HepG2 (cell line): Measurements from ENCODE around the gene REEP6. TPM values are rescaled to one million over a fixed set of nuclear protein-coding genes. Genes with fewer than 3 reads are reported as not detected.
A peak's percentile ranks its signal among the peaks of the same experiment; 100 is the strongest.

Source experiments
- CBX2 ChIP-seq, 2 experiments: fragments of 200-600 bp in 1 of 2; sonication (generic); formaldehyde crosslinking in 1 of 2; IDR thresholded peaks; 2 replicates each; pipeline versions ENCODE4 v1.7.0 to v1.8.1; 2018 to 2022; ENCODE audit warnings: low read depth in 2 of 2, low read length in 1 of 2, mild to moderate bottlenecking in 1 of 2, missing genetic modification reagents in 1 of 2
- CHD4 ChIP-seq: fragments of 200-600 bp; sonication (generic); IDR thresholded peaks from 2 replicates; pipeline ENCODE4 v1.7.0; 2017; ENCODE audit warnings: mild to moderate bottlenecking, low read length, borderline replicate concordance
- MED1 ChIP-seq: sonication (generic); formaldehyde crosslinking; IDR thresholded peaks from 2 replicates; pipeline ENCODE4 v1.4.0; 2020; ENCODE audit warnings: missing genetic modification reagents
- ZFX ChIP-seq: sonication (generic); formaldehyde crosslinking; IDR thresholded peaks from 2 replicates; pipeline ENCODE4 v1.4.0; 2020; ENCODE audit warnings: mild to moderate bottlenecking, low read depth, missing genetic modification reagents, moderate library complexity
- ZNF766 ChIP-seq: sonication (generic); formaldehyde crosslinking; IDR thresholded peaks from 2 replicates; pipeline ENCODE4 v1.5.0; 2020; ENCODE audit warnings: missing genetic modification reagents, borderline replicate concordance
- ZNF878 ChIP-seq: sonication (generic); formaldehyde crosslinking; IDR thresholded peaks from 2 replicates; pipeline ENCODE4 v1.8.1; 2023; ENCODE audit warnings: mild to moderate bottlenecking, missing genetic modification reagents, moderate library complexity
- polyA plus RNA-seq, 8 experiments: library from polyadenylated mRNA; depleted of rRNA in 3 of 8; stranded (reverse) in 7 of 8; unstranded in 1 of 8; fragments of >200 nt; fragmentation: Illumina TruSeq in 4 of 8; extraction: Trizol in 4 of 8; gene quantifications; 2 replicates each; pipeline versions ENCODE4 v1.2.1 to v1.2.3, GENCODE V29; 2011 to 2016; ENCODE audit warnings: low read depth in 4 of 8, missing spikeins in 1 of 8, mixed read lengths in 1 of 8; ENCODE audit not compliant: insufficient read depth in 1 of 8
- total RNA-seq, 5 experiments: library from RNA; depleted of rRNA; stranded (reverse); fragments of >200 nt; fragmentation: Illumina TruSeq; extraction: Trizol; gene quantifications; 2 replicates each; pipeline ENCODE4 v1.2.3, GENCODE V29; 2016; ENCODE audit warnings: low read depth in 1 of 5
- TF ChIP-seq, protein P1 (sequence below): sonication (generic); formaldehyde crosslinking; IDR thresholded peaks from 2 replicates; pipeline ENCODE4 v1.4.0; 2020; ENCODE audit warnings: missing genetic modification reagents
- TF ChIP-seq, protein P2 (sequence below): sonication (generic); formaldehyde crosslinking; IDR thresholded peaks from 2 replicates; pipeline ENCODE4 v1.4.0; 2020; ENCODE audit warnings: missing genetic modification reagents
- TF ChIP-seq, protein P3 (sequence below): sonication (generic); formaldehyde crosslinking; IDR thresholded peaks from 2 replicates; pipeline ENCODE4 v1.5.0; 2020; ENCODE audit warnings: mild to moderate bottlenecking, missing genetic modification reagents
- TF ChIP-seq, protein P4 (sequence below): sonication (generic); formaldehyde crosslinking; conservative IDR thresholded peaks from 2 replicates; pipeline ENCODE4 v1.4.0; 2020; ENCODE audit warnings: missing genetic modification reagents
- TF ChIP-seq, protein P5 (sequence below): sonication (generic); formaldehyde crosslinking; IDR thresholded peaks from 2 replicates; pipeline ENCODE4 v1.4.0; 2020; ENCODE audit warnings: low read depth, missing genetic modification reagents

The REEP6 gene
- total and polyA plus RNA-seq, 2 of the 13 experiments (the other 11 are each of a cell fraction or from before 2014, with no cell fraction given): 10.0 to 28.8 TPM

DNA sequence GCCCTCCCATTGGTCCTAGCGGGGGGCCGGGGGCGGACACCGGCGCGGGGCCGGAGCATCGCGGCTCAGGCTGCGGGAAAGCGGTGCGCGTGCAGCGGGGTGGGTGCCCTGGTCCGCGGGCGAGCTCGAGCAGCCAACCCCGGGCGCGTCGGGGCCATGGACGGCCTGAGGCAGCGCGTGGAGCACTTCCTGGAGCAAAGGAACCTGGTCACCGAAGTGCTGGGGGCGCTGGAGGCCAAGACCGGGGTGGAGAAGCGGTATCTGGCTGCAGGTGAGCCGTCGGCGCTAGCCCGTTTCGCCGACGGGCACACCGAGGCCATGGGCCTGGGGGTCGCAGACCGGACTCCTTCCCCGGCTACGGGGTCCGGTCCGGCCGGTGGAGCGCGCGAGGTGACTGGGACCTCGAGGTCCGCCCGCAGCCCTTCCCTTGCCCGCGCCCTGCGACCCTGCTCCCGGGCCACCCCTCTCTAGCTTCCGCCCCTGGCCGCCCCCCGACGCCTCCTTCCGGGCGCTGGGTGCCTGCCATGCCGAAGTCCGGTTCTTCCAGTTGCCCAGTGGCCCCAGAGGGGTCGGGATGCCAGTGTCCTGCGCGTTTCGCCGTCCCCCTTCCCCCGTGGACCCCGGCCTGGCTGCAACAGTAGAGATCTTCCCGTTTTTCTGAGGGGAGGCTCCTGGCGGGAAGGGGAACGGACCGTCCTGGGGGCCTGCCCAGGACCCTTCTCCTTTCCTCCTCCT is at the start of gene REEP6 (continued):
- TF ChIP-seq, protein P1, sequence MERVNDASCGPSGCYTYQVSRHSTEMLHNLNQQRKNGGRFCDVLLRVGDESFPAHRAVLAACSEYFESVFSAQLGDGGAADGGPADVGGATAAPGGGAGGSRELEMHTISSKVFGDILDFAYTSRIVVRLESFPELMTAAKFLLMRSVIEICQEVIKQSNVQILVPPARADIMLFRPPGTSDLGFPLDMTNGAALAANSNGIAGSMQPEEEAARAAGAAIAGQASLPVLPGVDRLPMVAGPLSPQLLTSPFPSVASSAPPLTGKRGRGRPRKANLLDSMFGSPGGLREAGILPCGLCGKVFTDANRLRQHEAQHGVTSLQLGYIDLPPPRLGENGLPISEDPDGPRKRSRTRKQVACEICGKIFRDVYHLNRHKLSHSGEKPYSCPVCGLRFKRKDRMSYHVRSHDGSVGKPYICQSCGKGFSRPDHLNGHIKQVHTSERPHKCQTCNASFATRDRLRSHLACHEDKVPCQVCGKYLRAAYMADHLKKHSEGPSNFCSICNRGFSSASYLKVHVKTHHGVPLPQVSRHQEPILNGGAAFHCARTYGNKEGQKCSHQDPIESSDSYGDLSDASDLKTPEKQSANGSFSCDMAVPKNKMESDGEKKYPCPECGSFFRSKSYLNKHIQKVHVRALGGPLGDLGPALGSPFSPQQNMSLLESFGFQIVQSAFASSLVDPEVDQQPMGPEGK (CRISPR knock-in tag): 0 out of 2 replicates have a peak, but pooled peaks have one; percentile 24
- TF ChIP-seq CBX2 (IDR thresholded peaks at IDR 0.05; ENCODE audit: low read depth, low read length) (no peak), CBX2 (CRISPR knock-in tag; IDR thresholded peaks at IDR 0.05; ENCODE audit: low read depth) (no peak), CHD4 (no peak), ZFX (CRISPR knock-in tag) (peak; percentile 47; the same call in 1 of the 2 replicates), MED1 (CRISPR knock-in tag) (peak; percentile 69), ZNF878 (0 out of 2 replicates have a peak, but pooled peaks have one; percentile 7), ZNF766 (CRISPR knock-in tag) (peak; percentile 85; the same call in 1 of the 2 replicates)
- TF ChIP-seq, protein P2, sequence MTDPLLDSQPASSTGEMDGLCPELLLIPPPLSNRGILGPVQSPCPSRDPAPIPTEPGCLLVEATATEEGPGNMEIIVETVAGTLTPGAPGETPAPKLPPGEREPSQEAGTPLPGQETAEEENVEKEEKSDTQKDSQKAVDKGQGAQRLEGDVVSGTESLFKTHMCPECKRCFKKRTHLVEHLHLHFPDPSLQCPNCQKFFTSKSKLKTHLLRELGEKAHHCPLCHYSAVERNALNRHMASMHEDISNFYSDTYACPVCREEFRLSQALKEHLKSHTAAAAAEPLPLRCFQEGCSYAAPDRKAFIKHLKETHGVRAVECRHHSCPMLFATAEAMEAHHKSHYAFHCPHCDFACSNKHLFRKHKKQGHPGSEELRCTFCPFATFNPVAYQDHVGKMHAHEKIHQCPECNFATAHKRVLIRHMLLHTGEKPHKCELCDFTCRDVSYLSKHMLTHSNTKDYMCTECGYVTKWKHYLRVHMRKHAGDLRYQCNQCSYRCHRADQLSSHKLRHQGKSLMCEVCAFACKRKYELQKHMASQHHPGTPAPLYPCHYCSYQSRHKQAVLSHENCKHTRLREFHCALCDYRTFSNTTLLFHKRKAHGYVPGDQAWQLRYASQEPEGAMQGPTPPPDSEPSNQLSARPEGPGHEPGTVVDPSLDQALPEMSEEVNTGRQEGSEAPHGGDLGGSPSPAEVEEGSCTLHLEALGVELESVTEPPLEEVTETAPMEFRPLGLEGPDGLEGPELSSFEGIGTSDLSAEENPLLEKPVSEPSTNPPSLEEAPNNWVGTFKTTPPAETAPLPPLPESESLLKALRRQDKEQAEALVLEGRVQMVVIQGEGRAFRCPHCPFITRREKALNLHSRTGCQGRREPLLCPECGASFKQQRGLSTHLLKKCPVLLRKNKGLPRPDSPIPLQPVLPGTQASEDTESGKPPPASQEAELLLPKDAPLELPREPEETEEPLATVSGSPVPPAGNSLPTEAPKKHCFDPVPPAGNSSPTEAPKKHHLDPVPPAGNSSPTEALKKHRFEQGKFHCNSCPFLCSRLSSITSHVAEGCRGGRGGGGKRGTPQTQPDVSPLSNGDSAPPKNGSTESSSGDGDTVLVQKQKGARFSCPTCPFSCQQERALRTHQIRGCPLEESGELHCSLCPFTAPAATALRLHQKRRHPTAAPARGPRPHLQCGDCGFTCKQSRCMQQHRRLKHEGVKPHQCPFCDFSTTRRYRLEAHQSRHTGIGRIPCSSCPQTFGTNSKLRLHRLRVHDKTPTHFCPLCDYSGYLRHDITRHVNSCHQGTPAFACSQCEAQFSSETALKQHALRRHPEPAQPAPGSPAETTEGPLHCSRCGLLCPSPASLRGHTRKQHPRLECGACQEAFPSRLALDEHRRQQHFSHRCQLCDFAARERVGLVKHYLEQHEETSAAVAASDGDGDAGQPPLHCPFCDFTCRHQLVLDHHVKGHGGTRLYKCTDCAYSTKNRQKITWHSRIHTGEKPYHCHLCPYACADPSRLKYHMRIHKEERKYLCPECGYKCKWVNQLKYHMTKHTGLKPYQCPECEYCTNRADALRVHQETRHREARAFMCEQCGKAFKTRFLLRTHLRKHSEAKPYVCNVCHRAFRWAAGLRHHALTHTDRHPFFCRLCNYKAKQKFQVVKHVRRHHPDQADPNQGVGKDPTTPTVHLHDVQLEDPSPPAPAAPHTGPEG (CRISPR knock-in tag): peak; percentile 73; the same call in 1 of the 2 replicates
- TF ChIP-seq, protein P3, sequence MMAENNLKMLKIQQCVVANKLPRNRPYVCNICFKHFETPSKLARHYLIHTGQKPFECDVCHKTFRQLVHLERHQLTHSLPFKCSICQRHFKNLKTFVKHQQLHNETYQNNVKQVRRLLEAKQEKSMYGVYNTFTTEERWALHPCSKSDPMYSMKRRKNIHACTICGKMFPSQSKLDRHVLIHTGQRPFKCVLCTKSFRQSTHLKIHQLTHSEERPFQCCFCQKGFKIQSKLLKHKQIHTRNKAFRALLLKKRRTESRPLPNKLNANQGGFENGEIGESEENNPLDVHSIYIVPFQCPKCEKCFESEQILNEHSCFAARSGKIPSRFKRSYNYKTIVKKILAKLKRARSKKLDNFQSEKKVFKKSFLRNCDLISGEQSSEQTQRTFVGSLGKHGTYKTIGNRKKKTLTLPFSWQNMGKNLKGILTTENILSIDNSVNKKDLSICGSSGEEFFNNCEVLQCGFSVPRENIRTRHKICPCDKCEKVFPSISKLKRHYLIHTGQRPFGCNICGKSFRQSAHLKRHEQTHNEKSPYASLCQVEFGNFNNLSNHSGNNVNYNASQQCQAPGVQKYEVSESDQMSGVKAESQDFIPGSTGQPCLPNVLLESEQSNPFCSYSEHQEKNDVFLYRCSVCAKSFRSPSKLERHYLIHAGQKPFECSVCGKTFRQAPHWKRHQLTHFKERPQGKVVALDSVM (CRISPR knock-in tag): peak; percentile 52; the same call in 1 of the 2 replicates
- TF ChIP-seq, protein P4, sequence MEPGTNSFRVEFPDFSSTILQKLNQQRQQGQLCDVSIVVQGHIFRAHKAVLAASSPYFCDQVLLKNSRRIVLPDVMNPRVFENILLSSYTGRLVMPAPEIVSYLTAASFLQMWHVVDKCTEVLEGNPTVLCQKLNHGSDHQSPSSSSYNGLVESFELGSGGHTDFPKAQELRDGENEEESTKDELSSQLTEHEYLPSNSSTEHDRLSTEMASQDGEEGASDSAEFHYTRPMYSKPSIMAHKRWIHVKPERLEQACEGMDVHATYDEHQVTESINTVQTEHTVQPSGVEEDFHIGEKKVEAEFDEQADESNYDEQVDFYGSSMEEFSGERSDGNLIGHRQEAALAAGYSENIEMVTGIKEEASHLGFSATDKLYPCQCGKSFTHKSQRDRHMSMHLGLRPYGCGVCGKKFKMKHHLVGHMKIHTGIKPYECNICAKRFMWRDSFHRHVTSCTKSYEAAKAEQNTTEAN (CRISPR knock-in tag): 0 out of 2 replicates have a peak, but pooled peaks have one; percentile 46
- TF ChIP-seq, protein P5, sequence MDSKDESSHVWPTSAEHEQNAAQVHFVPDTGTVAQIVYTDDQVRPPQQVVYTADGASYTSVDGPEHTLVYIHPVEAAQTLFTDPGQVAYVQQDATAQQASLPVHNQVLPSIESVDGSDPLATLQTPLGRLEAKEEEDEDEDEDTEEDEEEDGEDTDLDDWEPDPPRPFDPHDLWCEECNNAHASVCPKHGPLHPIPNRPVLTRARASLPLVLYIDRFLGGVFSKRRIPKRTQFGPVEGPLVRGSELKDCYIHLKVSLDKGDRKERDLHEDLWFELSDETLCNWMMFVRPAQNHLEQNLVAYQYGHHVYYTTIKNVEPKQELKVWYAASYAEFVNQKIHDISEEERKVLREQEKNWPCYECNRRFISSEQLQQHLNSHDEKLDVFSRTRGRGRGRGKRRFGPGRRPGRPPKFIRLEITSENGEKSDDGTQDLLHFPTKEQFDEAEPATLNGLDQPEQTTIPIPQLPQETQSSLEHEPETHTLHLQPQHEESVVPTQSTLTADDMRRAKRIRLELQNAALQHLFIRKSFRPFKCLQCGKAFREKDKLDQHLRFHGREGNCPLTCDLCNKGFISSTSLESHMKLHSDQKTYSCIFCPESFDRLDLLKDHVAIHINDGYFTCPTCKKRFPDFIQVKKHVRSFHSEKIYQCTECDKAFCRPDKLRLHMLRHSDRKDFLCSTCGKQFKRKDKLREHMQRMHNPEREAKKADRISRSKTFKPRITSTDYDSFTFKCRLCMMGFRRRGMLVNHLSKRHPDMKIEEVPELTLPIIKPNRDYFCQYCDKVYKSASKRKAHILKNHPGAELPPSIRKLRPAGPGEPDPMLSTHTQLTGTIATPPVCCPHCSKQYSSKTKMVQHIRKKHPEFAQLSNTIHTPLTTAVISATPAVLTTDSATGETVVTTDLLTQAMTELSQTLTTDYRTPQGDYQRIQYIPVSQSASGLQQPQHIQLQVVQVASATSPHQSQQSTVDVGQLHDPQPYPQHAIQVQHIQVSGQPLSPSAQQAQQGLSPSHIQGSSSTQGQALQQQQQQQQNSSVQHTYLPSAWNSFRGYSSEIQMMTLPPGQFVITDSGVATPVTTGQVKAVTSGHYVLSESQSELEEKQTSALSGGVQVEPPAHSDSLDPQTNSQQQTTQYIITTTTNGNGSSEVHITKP (CRISPR knock-in tag): no peak
